Lower leg skin (tissue), 4 donors: ENCODE measurements around the gene EHBP1. TPM values are rescaled to one million over a fixed set of nuclear protein-coding genes. Genes with fewer than 3 reads are reported as not detected.

ENCODE experiments used
- DNase-seq, 2 donors: peaks; one replicate each; pipeline ENCODE4 v3.0.0-alpha.2; 2019; ENCODE audit warnings: low spot score in 2 of 2
- H3K4me3 ChIP-seq: fragments of 200-600 bp; sonication (generic); 2 replicates; pipeline ENCODE4 v1.5.1; 2017; ENCODE audit warnings: mild to moderate bottlenecking, low read depth; ENCODE audit not compliant: poor library complexity, severe bottlenecking
- POLR2A ChIP-seq, 2 donors: fragments of 450-650 bp; IDR thresholded peaks; one replicate each; pipeline ENCODE4 v1.6.1; 2016 to 2017; ENCODE audit warnings: antibody characterized with exemption in 2 of 2, mild to moderate bottlenecking in 1 of 2, moderate library complexity in 1 of 2
- WGBS, 2 donors: methylation state at CpG; one replicate each; pipeline ENCODE4 v1.1.5; 2018; 5-methylcytosine and 5-hydroxymethylcytosine counted together
- intact Hi-C: fragments of 100-400 bp; cut with DNase I; formaldehyde crosslinking; loops from one replicate; pipeline ENCODE4 v1.15.0; 2023; ENCODE audit warnings: low total_unique reads
- total RNA-seq, 4 donors: library from RNA; depleted of rRNA; stranded (reverse); fragments of >200 nt; gene quantifications; one replicate each; pipeline ENCODE4 v1.1.0, GENCODE V29; 2016
- TF ChIP-seq, protein P1 (sequence below), 3 donors: fragments of 450-650 bp; IDR thresholded peaks; one replicate each; pipeline ENCODE4 v1.5.1; 2016; ENCODE audit warnings: antibody characterized with exemption in 3 of 3, mild to moderate bottlenecking in 3 of 3, moderate library complexity in 2 of 3

Gene EHBP1
- total RNA-seq, 4 donors from 2014 or later, result 33.8 to 67.8 (median 51.2) TPM

DNA sequence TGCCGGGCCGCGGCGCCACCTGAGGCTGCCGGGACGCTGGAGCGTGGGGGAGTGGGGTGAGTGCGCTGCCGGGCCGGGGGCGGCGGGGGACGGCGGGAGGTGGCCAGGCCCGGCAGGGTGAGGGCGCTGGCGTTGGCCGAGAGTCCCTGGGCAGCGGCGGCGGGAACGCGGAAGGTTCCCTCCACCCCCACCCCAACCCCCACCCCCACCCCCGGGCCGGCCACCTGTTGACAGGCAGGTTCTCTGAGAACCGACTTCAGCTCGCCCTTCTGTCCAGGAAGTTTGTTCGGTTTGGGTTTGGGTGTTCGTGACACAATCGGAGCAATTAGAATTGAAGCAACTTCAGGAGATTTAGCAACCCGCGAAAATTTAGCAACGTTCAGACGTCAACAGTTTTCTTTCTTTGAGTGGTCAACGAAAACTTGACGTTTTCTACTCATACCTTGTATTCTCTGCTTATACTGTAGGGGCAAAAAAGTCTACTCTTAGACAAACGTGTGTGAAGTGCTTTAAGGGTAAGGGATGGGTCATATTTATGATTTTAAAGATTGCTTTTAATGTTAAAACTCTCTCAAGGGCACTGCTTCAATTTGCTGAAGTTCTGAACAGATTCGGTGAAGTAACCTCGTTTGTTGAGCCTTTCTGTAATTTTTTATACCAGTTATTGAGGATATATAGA lies 354.4 kb downstream of the EHBP1 start:
- 10 to 13% methylated on average over 20 to 31 of the region's 39 CpGs for WGBS, 2 donors
- no peak for DNase-seq
- H3K4me3 ChIP-seq, result no peak overlapping the region
- no peak for TF ChIP-seq POLR2A (IDR thresholded peaks at IDR 0.05)
- TF ChIP-seq, protein P1, sequence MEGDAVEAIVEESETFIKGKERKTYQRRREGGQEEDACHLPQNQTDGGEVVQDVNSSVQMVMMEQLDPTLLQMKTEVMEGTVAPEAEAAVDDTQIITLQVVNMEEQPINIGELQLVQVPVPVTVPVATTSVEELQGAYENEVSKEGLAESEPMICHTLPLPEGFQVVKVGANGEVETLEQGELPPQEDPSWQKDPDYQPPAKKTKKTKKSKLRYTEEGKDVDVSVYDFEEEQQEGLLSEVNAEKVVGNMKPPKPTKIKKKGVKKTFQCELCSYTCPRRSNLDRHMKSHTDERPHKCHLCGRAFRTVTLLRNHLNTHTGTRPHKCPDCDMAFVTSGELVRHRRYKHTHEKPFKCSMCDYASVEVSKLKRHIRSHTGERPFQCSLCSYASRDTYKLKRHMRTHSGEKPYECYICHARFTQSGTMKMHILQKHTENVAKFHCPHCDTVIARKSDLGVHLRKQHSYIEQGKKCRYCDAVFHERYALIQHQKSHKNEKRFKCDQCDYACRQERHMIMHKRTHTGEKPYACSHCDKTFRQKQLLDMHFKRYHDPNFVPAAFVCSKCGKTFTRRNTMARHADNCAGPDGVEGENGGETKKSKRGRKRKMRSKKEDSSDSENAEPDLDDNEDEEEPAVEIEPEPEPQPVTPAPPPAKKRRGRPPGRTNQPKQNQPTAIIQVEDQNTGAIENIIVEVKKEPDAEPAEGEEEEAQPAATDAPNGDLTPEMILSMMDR (IDR thresholded peaks at IDR 0.05), result no peak
- intact Hi-C loops, result loop anchor here (10.0 kb wide), 1 partner anchor 1945 kb away; no protein-coding TSS in a partner anchor

DNA sequence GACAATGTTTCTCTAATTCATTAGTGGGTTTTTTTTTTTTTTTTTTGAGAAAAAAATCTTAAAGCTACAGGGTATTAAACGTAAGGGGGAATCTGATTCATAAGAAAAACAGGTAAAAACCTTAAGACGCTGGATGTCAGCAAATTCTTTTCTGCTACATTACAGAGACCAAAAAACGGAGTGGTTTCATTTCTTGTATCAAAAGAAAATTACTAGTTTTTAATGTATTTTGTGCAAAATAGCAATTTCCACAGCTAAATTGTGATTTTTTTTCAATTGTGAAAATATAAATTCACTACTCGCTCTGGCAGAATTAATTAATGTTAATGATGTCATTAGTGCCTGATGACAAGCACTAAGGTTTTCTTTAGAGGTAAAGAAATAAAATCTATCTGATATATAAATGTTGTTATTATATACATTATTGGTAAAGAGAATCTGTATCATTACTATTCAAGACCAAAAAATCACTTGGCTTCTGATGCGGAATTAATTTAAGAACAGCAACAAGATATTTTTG lies 355.0 kb downstream of the EHBP1 start:
- DNase-seq, result no peak
- H3K4me3 ChIP-seq, result no peak overlapping the region
- 36 to 39% methylated on average over 5 of the region's 5 CpGs for WGBS, 2 donors
- intact Hi-C loops, result no loop called here
- TF ChIP-seq, protein P1 (IDR thresholded peaks at IDR 0.05), result no peak
- TF ChIP-seq POLR2A (IDR thresholded peaks at IDR 0.05), result no peak

DNA sequence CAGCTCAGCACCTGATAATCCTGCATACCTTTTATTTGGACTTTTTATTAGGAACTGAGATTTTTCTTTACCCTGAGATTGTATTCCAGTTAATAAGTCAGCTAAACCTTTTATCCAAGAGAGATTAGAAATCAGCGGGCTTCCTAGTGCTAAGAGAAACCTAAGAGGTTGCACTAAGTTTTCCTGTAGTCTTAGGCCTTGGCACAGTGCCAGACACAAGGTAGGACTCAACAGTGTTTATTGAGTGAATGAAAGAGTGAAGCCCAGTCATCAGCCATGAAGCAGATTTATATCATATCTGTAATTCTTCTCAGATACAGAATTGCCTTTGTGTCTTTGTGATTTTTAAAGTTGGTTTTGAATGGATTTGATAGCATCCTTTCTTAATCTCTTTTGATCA lies 358.7 kb downstream of the EHBP1 start:
- DNase-seq, result no peak
- intact Hi-C loops, result no loop called here
- 92 to 93% methylated on average over 1 of the region's 1 CpG for WGBS, 2 donors
- no peak overlapping the region for H3K4me3 ChIP-seq
- TF ChIP-seq, protein P1 (IDR thresholded peaks at IDR 0.05), result no peak
- no peak for TF ChIP-seq POLR2A (IDR thresholded peaks at IDR 0.05)

DNA sequence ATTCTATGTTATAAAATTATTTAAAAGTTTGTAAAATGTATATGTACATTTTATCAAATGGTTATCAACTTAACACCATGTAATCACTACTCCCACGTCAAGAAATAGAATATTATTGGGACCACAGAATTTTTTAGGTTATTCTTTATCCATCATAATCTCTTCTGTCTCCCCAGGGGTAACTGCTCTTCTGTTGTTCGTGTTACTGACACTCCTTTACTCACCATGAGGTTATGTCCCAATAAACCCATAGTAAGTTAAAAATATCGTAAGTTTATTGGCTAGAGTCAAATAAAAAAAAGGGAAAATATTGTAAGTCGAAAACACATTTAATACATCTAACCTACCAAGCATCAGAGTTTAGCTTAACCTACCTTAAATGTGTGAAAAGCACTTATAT lies 359.1 kb downstream of the EHBP1 start:
- intact Hi-C loops, result no loop called here
- no peak for DNase-seq
- no peak for TF ChIP-seq POLR2A (IDR thresholded peaks at IDR 0.05)
- TF ChIP-seq, protein P1 (IDR thresholded peaks at IDR 0.05), result no peak
- no peak overlapping the region for H3K4me3 ChIP-seq
- WGBS, 2 donors, result 84% methylated on average over 4 of the region's 4 CpGs

DNA sequence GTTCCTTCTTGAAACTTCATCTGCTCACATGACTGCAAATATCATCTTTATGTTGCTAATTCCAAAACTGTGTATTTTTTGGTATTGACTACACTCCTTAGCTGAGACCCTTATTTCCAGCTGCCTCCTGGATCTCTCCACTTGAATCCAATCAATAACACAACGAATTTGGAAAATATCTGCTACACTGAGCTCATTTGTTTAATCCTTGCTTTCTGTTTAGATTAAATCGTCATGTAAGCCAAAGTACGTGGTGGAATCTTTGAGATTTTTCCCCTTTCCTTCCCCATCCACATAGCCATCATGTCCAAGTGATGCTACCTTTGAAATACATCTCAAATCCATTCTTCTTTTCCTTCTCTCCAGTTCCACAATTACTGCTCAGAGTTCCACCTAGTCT lies 360.8 kb downstream of the EHBP1 start:
- no peak for DNase-seq
- no peak for TF ChIP-seq POLR2A (IDR thresholded peaks at IDR 0.05)
- TF ChIP-seq, protein P1 (IDR thresholded peaks at IDR 0.05), result no peak
- no peak overlapping the region for H3K4me3 ChIP-seq
- 69 to 74% methylated on average over 3 of the region's 3 CpGs for WGBS, 2 donors
- intact Hi-C loops, result no loop called here
